ENCODE results near the gene MTNR1B.

DNA sequence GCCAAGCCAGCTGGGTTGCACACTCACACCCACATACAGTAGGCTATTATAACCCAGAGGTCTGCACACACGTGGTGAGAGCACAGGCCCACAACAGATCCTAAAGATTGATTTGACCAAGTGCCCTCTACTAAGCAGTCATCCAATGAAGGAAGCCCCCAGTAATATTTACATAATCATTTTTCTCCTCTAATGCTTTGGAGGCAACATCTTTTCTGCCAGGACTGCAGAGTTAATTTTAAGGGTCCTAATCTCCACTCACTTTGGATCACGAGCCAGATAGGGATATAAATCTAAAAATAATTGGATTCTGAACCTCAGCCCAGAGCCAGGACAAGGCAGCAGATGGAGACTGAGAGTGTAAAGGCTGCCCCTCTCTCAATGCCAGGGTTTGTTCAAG lies 49.1 kb upstream of the MTNR1B start:
- TF ChIP-seq, protein P1, sequence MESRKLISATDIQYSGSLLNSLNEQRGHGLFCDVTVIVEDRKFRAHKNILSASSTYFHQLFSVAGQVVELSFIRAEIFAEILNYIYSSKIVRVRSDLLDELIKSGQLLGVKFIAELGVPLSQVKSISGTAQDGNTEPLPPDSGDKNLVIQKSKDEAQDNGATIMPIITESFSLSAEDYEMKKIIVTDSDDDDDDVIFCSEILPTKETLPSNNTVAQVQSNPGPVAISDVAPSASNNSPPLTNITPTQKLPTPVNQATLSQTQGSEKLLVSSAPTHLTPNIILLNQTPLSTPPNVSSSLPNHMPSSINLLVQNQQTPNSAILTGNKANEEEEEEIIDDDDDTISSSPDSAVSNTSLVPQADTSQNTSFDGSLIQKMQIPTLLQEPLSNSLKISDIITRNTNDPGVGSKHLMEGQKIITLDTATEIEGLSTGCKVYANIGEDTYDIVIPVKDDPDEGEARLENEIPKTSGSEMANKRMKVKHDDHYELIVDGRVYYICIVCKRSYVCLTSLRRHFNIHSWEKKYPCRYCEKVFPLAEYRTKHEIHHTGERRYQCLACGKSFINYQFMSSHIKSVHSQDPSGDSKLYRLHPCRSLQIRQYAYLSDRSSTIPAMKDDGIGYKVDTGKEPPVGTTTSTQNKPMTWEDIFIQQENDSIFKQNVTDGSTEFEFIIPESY (CRISPR knock-in tag; IDR thresholded peaks at IDR 0.05): no peak
- TF ChIP-seq HNRNPK (IDR thresholded peaks at IDR 0.05; ENCODE audit: low read depth, low read length, poor library complexity, severe bottlenecking) (no peak), ESRRA (CRISPR knock-in tag; IDR thresholded peaks at IDR 0.05; ENCODE audit: low read depth) (no peak), CAMTA2 (CRISPR knock-in tag; IDR thresholded peaks at IDR 0.05; ENCODE audit: borderline replicate concordance) (no peak), HIVEP1 (CRISPR knock-in tag; IDR thresholded peaks at IDR 0.05) (no peak), ELF4 (CRISPR knock-in tag; IDR thresholded peaks at IDR 0.05; ENCODE audit: borderline replicate concordance) (no peak), NFATC3 (CRISPR knock-in tag; IDR thresholded peaks at IDR 0.05) (no peak), GABPA (IDR thresholded peaks at IDR 0.05; ENCODE audit: low read depth, low read length) (no peak), GABPA (CRISPR knock-in tag; IDR thresholded peaks at IDR 0.05; ENCODE audit: low read depth) (no peak), ZNF598 (CRISPR knock-in tag; IDR thresholded peaks at IDR 0.05; ENCODE audit: borderline replicate concordance) (no peak), POLR2A (IDR thresholded peaks at IDR 0.05; ENCODE audit: insufficient read depth in 1 of 2, low read depth in 2 of 2, low read length in 2 of 2) (no peak), ZBTB44 (CRISPR knock-in tag; IDR thresholded peaks at IDR 0.05) (no peak), ARNT (IDR thresholded peaks at IDR 0.05) (no peak), ZFX (CRISPR knock-in tag; IDR thresholded peaks at IDR 0.05; ENCODE audit: low read depth) (no peak)
